Activated naive CD4-positive, alpha-beta T cell treated with anti-CD3 and anti-CD28 coated beads, Interleukin-2, amount 50 U/mL, for 72 hours (primary cell): Measurements from ENCODE around the gene CTIF. TPM values are rescaled to one million over a fixed set of nuclear protein-coding genes. Genes with fewer than 3 reads are reported as not detected.

ENCODE experiments used
- ATAC-seq, 2 donors: fragments of 150-1000 bp; cut with Tn5 transposase; 2 replicates each; pipeline ENCODE4 v1.10.0; 2021; ENCODE audit warnings: mild to moderate bottlenecking in 2 of 2, moderate library complexity in 2 of 2
- DNase-seq, 2 donors: peaks; one replicate each; pipeline ENCODE4 v3.0.0; 2021 to 2022; ENCODE audit warnings: low spot score in 2 of 2
- H3K27ac Mint-ChIP-seq, 2 donors: one replicate each; pipeline ENCODE4 v1.8.0; 2022; ENCODE audit warnings: mild to moderate bottlenecking in 2 of 2, mixed read lengths in 2 of 2
- H3K36me3 Mint-ChIP-seq, 2 donors: one replicate each; pipeline ENCODE4 v1.8.0; 2022; ENCODE audit warnings: mixed read lengths in 2 of 2
- H3K9me3 Mint-ChIP-seq, 2 donors: one replicate each; pipeline ENCODE4 v1.8.0; 2022; ENCODE audit warnings: mixed read lengths in 2 of 2
- total RNA-seq, 2 donors: library from RNA; stranded (reverse); gene quantifications; one replicate each; pipeline ENCODE4 v1.2.3, GENCODE V29; 2022

CTIF gene
- total RNA-seq, 2 donors from 2014 or later = 2.4 to 7.9 TPM

DNA sequence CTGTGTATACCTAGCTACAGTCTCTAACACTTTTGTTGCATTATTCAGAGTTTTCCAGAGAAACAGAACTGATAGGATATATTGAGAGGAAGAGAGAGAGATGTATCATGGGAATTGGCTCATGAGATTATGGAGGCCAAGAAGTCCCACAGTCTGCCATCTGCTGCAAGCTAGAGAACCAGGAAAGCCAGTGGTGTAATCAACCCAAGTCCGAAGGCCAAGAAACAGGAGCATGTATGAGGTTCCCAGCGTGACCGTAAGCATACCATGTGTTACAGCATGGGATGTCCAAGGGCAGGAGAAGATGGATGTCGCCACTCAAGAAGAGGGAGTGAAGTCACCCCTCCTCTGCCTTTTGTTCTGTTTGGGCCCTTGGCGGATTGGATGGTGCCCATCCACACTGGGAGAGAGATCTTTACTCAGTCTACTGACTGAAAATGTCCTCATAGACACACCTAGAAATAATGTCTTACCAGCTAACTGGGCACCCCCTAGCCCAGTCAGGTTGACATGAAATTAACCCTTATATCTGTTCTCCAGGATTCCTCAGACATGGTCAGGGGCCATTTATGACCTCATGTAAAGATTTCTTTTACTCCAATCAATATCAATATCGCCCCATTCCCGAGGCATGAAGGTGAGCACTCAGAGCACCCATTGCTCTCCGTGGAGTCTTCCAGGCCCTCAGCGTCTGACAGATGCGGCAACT lies 179.6 kb downstream of the CTIF start:
- H3K36me3 Mint-ChIP-seq = no peaks in the 10 kb centered on the region
- ATAC-seq = no peak

GRCh38 chr18:48719388-48719787 lies 180.6 kb downstream of the CTIF start:
- no peak for DNase-seq
- Mint-ChIP-seq H3K36me3 (no peaks in the 10 kb centered on the region), H3K9me3 (no peaks in the 10 kb centered on the region), H3K27ac (no peak overlapping the region)
- no peak for ATAC-seq

More for the DNA sequence above, 179.6 kb downstream of the CTIF start:
- H3K27ac Mint-ChIP-seq = no peak overlapping the region
- no peak for DNase-seq
- no peaks in the 10 kb centered on the region for H3K9me3 Mint-ChIP-seq

DNA sequence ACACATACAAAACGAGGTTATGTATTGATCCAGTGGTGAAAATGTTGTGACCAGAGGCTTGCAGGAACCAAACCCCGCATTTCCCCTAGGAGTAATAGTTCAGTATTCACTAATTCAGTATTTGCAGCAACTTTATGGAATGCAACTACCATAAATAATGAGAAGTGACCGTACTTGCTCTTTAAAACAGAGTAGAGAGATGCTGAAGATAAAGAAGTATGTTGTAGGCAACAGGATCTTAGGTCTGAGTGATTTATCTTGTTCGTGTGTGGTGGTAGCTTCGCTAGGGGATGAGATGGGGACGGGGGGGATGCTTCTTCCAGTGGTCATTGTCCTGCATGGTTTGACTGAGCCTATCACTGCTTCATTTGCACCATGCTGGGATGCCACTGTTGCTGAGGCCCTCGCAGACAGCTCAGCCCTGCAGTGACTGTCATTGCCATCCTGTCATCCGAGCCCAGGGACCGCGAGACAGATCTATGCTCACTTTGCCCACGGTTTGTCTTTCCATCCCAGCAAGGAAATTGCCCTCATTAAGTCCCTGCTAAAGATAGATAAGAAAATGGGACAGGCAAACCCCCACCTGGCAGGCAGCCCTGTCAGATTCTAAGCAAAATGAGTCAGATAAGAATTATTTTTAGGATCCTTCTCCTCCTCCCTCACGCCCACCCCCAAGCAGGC lies 181.3 kb downstream of the CTIF start:
- ATAC-seq (no peak), DNase-seq (no peak)
- Mint-ChIP-seq H3K36me3 (no peaks in the 10 kb centered on the region), H3K9me3 (no peaks in the 10 kb centered on the region), H3K27ac (no peak overlapping the region)

DNA sequence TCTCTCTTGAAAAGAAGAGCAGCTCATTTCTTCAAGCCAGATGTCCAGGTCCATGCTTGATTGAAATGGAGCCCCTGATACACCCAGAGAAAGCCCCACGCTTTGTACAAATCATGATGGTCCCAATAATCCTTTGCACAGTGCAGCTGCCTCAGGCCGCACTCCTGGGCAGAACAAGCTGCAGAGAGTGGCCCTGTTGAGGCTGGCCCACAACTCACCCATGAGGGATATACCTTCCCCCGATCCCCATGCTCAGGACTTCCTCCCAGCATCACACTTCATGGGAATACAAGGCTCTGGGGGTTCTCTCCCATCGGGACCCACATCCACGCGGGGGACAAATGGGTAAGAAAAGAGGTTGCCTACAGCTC lies 181.8 kb downstream of the CTIF start:
- peak overlapping the region in 1 of 2 donors; percentile 70 for H3K27ac Mint-ChIP-seq
- no peaks in the 10 kb centered on the region for H3K36me3 Mint-ChIP-seq
- ATAC-seq (no peak), DNase-seq (no peak)
- no peaks in the 10 kb centered on the region for H3K9me3 Mint-ChIP-seq

DNA sequence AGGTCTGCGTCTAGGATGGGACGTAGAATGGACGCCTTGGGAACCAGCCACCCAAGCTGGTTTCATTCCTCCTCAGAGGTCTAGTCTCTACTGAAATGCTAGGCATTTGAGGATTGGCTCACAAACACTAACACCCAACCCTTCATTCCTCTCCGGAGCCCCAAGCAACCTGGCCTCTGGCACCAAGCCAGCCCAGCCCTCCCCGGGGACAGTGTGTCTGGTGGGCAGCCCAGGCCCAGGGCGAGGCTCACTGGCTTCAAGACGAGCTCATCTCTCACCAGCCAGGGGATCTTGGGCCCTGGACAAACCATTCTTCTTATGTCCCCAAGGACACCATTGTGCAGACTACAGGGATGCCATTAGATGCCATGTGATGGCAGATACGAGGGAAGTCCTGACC lies 182.5 kb downstream of the CTIF start:
- no peak overlapping the region for H3K27ac Mint-ChIP-seq
- ATAC-seq (no peak), DNase-seq (no peak)
- H3K36me3 Mint-ChIP-seq = no peaks in the 10 kb centered on the region
- no peaks in the 10 kb centered on the region for H3K9me3 Mint-ChIP-seq

DNA sequence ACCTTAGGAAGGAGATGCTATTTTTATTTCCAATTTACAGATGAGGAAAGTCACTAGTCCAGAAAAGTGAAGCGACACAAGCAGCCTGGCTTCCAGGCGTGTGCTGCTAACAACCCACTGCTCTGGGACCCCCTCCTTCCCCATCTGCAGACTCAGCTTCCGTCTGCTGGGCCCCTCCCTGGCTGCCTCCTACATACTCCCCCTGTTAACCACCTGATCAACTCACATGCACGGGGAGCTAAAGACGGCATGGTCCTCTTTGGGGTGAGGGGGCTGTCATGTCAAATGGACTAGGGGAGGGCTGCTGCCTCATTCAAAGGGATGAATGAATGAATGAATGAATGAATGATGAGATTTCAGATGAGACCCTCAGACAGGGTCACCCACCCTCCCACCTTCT lies 184.2 kb downstream of the CTIF start:
- Mint-ChIP-seq H3K9me3 (no peaks in the 10 kb centered on the region), H3K27ac (no peak overlapping the region), H3K36me3 (no peaks in the 10 kb centered on the region)
- ATAC-seq (no peak), DNase-seq (no peak)

- ATAC-seq (no peak), DNase-seq (no peak)
- Mint-ChIP-seq H3K9me3 (no peaks in the 10 kb centered on the region), H3K36me3 (no peaks in the 10 kb centered on the region), H3K27ac (no peak overlapping the region)
Measured at GRCh38 chr18:48723837-48724236, 185.0 kb downstream of the CTIF start.

GRCh38 chr18:48724442-48724841 lies 185.6 kb downstream of the CTIF start:
- no peak for ATAC-seq

GRCh38 chr18:48724939-48725338 lies 186.1 kb downstream of the CTIF start:
- no peaks in the 10 kb centered on the region for H3K36me3 Mint-ChIP-seq
- H3K9me3 Mint-ChIP-seq = no peaks in the 10 kb centered on the region
- ATAC-seq (no peak), DNase-seq (no peak)
- peak overlapping the region in 1 of 2 donors; percentile 24 for H3K27ac Mint-ChIP-seq

More at GRCh38 chr18:48724442-48724841, 185.6 kb downstream of the CTIF start:
- Mint-ChIP-seq H3K36me3 (no peaks in the 10 kb centered on the region), H3K27ac (no peak overlapping the region), H3K9me3 (no peaks in the 10 kb centered on the region)
- DNase-seq = no peak

- no peak for ATAC-seq
- Mint-ChIP-seq H3K27ac (no peak overlapping the region), H3K36me3 (no peaks in the 10 kb centered on the region), H3K9me3 (no peaks in the 10 kb centered on the region)
- DNase-seq = no peak
Measured at GRCh38 chr18:48725562-48725961, 186.7 kb downstream of the CTIF start.

- Mint-ChIP-seq H3K27ac (no peak overlapping the region), H3K36me3 (no peaks in the 10 kb centered on the region), H3K9me3 (no peaks in the 10 kb centered on the region)
- ATAC-seq = no peak
- no peak for DNase-seq
Measured at GRCh38 chr18:48727681-48728080, 188.8 kb downstream of the CTIF start.

DNA sequence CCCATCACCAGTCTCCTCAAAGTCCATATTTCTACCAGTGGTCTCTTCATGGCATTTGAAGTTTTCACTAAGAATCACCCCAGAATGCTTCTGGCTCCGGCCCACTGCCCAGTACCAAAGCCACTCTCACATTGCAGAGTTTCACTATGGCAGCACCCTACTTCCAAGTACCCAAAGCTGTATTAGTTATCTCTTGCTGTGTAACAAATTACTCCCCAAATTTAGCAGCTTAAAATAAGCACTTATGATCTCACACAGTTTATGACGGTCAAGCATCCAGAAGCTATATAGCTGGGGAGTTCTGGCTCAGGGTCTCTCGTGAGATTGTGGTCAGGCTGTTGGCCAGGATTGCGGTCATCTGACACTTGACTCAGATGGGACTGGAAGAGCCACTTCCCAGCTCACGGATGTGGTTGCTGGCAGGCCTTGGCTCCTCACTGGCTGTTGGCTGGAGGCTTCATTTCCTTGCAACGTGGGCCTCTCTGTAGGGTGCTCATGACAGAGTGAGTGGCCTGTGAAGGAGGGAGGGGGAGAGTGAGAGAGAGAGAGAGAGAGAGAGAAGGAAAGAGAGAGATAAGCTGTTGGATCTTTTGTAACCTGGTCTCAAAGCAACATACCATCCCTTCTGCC lies 189.5 kb downstream of the CTIF start:
- DNase-seq (no peak), ATAC-seq (peak in 1 of 2 donors; percentile 39)
- no peak overlapping the region for H3K27ac Mint-ChIP-seq
- H3K36me3 Mint-ChIP-seq = no peaks in the 10 kb centered on the region
- no peaks in the 10 kb centered on the region for H3K9me3 Mint-ChIP-seq

GRCh38 chr18:48729404-48729803 lies 190.6 kb downstream of the CTIF start:
- no peak for ATAC-seq
- H3K27ac Mint-ChIP-seq = no peak overlapping the region
- no peaks in the 10 kb centered on the region for H3K9me3 Mint-ChIP-seq
- no peaks in the 10 kb centered on the region for H3K36me3 Mint-ChIP-seq
- no peak for DNase-seq

DNA sequence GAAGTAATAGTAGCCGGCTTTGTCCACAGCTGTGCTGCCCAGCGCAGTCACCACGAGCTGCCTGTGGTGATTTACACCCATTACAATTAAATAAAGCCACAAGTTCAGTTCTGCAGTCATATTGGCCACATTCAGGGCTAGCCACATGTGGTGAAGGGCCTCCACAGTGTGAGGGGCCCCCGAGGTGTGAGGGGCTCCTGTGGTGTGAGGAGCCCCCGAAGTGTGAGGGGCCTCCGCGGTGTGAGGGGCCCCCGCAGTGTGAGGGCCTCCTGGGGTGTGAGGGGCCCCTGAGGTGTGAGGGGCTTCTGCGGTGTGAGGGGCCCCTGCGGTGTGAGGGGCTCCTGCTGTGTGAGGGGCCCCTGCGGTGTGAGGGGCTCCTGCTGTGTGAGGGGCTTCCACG lies 191.2 kb downstream of the CTIF start:
- DNase-seq (no peak), ATAC-seq (no peak)
- H3K36me3 Mint-ChIP-seq = no peaks in the 10 kb centered on the region
- H3K9me3 Mint-ChIP-seq = no peaks in the 10 kb centered on the region
- no peak overlapping the region for H3K27ac Mint-ChIP-seq

GRCh38 chr18:48732767-48733424 lies 194.1 kb downstream of the CTIF start:
- Mint-ChIP-seq H3K36me3 (no peaks in the 10 kb centered on the region), H3K27ac (no peak overlapping the region), H3K9me3 (no peaks in the 10 kb centered on the region)
- DNase-seq (no peak), ATAC-seq (no peak)

- DNase-seq (no peak), ATAC-seq (no peak)
Measured at GRCh38 chr18:48733643-48734253, 194.9 kb downstream of the CTIF start.

GRCh38 chr18:48734460-48734859 lies 195.6 kb downstream of the CTIF start:
- no peaks in the 10 kb centered on the region for H3K36me3 Mint-ChIP-seq
- no peaks in the 10 kb centered on the region for H3K9me3 Mint-ChIP-seq
- no peak for DNase-seq
- ATAC-seq = no peak
- H3K27ac Mint-ChIP-seq = no peak overlapping the region

More at GRCh38 chr18:48733643-48734253, 194.9 kb downstream of the CTIF start:
- Mint-ChIP-seq H3K9me3 (no peaks in the 10 kb centered on the region), H3K36me3 (no peaks in the 10 kb centered on the region), H3K27ac (no peak overlapping the region)
